Measurements from ENCODE around the gene MB.

Gene MB

GRCh38 chr22:35605851-35606481 is 11.2 kb downstream of the MB start:
- no peaks in the 10 kb centered on the region for H3K27me3 ChIP-seq (replicated peaks)
- TF ChIP-seq CTCF (IDR thresholded peaks at IDR 0.05; ENCODE audit: low read depth, low read length, missing control alignments): no peak
- no peaks in the 10 kb centered on the region for H3K36me3 ChIP-seq (replicated peaks)
- H3K4me3 ChIP-seq (ENCODE audit: low read depth, low read length): no peak overlapping the region
- in situ Hi-C loops (cut with HindIII; ENCODE audit: low pct_ligation_motif_present, low sequenced_read_pairs): no loop called here
- DNase-seq: no peak
- H3K27ac ChIP-seq: no peak overlapping the region

- no peaks in the 10 kb centered on the region for H3K27me3 ChIP-seq (replicated peaks)
- no peak for DNase-seq
- H3K36me3 ChIP-seq (replicated peaks): no peaks in the 10 kb centered on the region
- no peak for TF ChIP-seq CTCF (IDR thresholded peaks at IDR 0.05; ENCODE audit: low read depth, low read length, missing control alignments)
- H3K27ac ChIP-seq: no peak overlapping the region
- no peak overlapping the region for H3K4me3 ChIP-seq (ENCODE audit: low read depth, low read length)
- in situ Hi-C loops (cut with HindIII; ENCODE audit: low pct_ligation_motif_present, low sequenced_read_pairs): no loop called here
Measured at GRCh38 chr22:35605369-35605680, 11.8 kb downstream of the MB start.

GRCh38 chr22:35604621-35605368 is 12.3 kb downstream of the MB start:
- no peak for TF ChIP-seq CTCF (IDR thresholded peaks at IDR 0.05; ENCODE audit: low read depth, low read length, missing control alignments)
- Histone ChIP-seq H3K27me3 (replicated peaks) (no peaks in the 10 kb centered on the region), H3K36me3 (replicated peaks) (no peaks in the 10 kb centered on the region), H3K4me3 (ENCODE audit: low read depth, low read length) (no peak overlapping the region), H3K27ac (no peak overlapping the region)
- in situ Hi-C loops (cut with HindIII; ENCODE audit: low pct_ligation_motif_present, low sequenced_read_pairs): no loop called here
- peak; percentile 27 for DNase-seq

GRCh38 chr22:35601743-35602615 is 15.2 kb downstream of the MB start:
- no peaks in the 10 kb centered on the region for H3K27me3 ChIP-seq (replicated peaks)
- DNase-seq: peak; percentile 74
- no peak for TF ChIP-seq CTCF (IDR thresholded peaks at IDR 0.05; ENCODE audit: low read depth, low read length, missing control alignments)
- H3K4me3 ChIP-seq (ENCODE audit: low read depth, low read length): no peak overlapping the region
- H3K36me3 ChIP-seq (replicated peaks): no peaks in the 10 kb centered on the region
- H3K27ac ChIP-seq: no peak overlapping the region
- in situ Hi-C loops (cut with HindIII; ENCODE audit: low pct_ligation_motif_present, low sequenced_read_pairs): no loop called here

- in situ Hi-C loops (cut with HindIII; ENCODE audit: low pct_ligation_motif_present, low sequenced_read_pairs): no loop called here
- no peak overlapping the region for H3K4me3 ChIP-seq (ENCODE audit: low read depth, low read length)
- no peaks in the 10 kb centered on the region for H3K36me3 ChIP-seq (replicated peaks)
- no peak for DNase-seq
- no peak overlapping the region for H3K27ac ChIP-seq
- no peak for TF ChIP-seq CTCF (IDR thresholded peaks at IDR 0.05; ENCODE audit: low read depth, low read length, missing control alignments)
- no peaks in the 10 kb centered on the region for H3K27me3 ChIP-seq (replicated peaks)
Measured at GRCh38 chr22:35601013-35601580, 16.0 kb downstream of the MB start.
